NB4 (cell line): Measurements from ENCODE around the gene MAP3K15.

Source experiments
- DNase-seq: peaks from one replicate; pipeline ENCODE4 v3.0.0; 2010; ENCODE audit warnings: low read depth
- H3K4me3 ChIP-seq: one replicate; pipeline ENCODE4 v1.5.1; 2011; ENCODE audit warnings: mild to moderate bottlenecking, low read depth, low read length, moderate library complexity
- CTCF ChIP-seq: IDR thresholded peaks from one replicate; pipeline ENCODE4 v1.5.1; 2012; ENCODE audit warnings: low read depth, low read length
- MAX ChIP-seq: IDR thresholded peaks from 2 replicates; pipeline ENCODE4 v1.6.1; 2011; ENCODE audit warnings: low read depth, low read length
- MYC ChIP-seq: IDR thresholded peaks from 2 replicates; pipeline ENCODE4 v1.6.1; 2011; ENCODE audit warnings: low read depth, low read length
- POLR2A ChIP-seq: IDR thresholded peaks from 2 replicates; pipeline ENCODE4 v1.6.1; 2011; ENCODE audit warnings: mild to moderate bottlenecking; ENCODE audit not compliant: insufficient read length; ENCODE audit errors: extremely low read depth

Gene MAP3K15

GRCh38 chrX:19386679-19387078 is 128.6 kb downstream of the MAP3K15 start:
- no peak for TF ChIP-seq CTCF
- TF ChIP-seq MYC: no peak
- no peak for TF ChIP-seq MAX
- TF ChIP-seq POLR2A: no peak
- no peak for DNase-seq
- no peak overlapping the region for H3K4me3 ChIP-seq

- peak; percentile 56 for DNase-seq
- TF ChIP-seq CTCF: peak; percentile 56
- no peak for TF ChIP-seq MAX
- H3K4me3 ChIP-seq: no peak overlapping the region
These were observed 132.7 kb downstream of the MAP3K15 start for GRCh38 chrX:19382555-19383145.

GRCh38 chrX:19381326-19381725 is 134.0 kb downstream of the MAP3K15 start:
- TF ChIP-seq MAX: no peak
- TF ChIP-seq CTCF: no peak
- TF ChIP-seq POLR2A: no peak
- no peak for TF ChIP-seq MYC
- no peak overlapping the region for H3K4me3 ChIP-seq
- no peak for DNase-seq

- H3K4me3 ChIP-seq: no peak overlapping the region
- no peak for DNase-seq
- TF ChIP-seq POLR2A (no peak), CTCF (no peak), MAX (no peak)
These were observed 137.5 kb downstream of the MAP3K15 start for GRCh38 chrX:19377799-19378198.

- H3K4me3 ChIP-seq: no peak overlapping the region
- no peak for TF ChIP-seq MAX
- no peak for TF ChIP-seq CTCF
- no peak for TF ChIP-seq MYC
- TF ChIP-seq POLR2A: no peak
- no peak for DNase-seq
These were observed 139.8 kb downstream of the MAP3K15 start for GRCh38 chrX:19375546-19375945.

GRCh38 chrX:19373351-19373891 is 141.9 kb downstream of the MAP3K15 start:
- no peak for DNase-seq
- no peak overlapping the region for H3K4me3 ChIP-seq
- TF ChIP-seq MAX (no peak), MYC (no peak), POLR2A (no peak), CTCF (no peak)
